Neural progenitor cell (in vitro differentiated cells): Measurements from ENCODE around the gene GNG7.

Experiments
- EZH2 ChIP-seq: fragments of 200-600 bp; sonication (generic); IDR thresholded peaks from 2 replicates; pipeline ENCODE4 v1.6.1; 2017; ENCODE audit warnings: antibody characterized with exemption, mild to moderate bottlenecking, moderate library complexity
- EZH2phosphoT487 ChIP-seq: fragments of 200-600 bp; sonication (generic); IDR thresholded peaks from 2 replicates; pipeline ENCODE4 v1.6.1; 2017; ENCODE audit warnings: antibody characterized with exemption
- TF ChIP-seq, protein P1 (sequence below): fragments of 200-600 bp; sonication (generic); IDR thresholded peaks from 2 replicates; pipeline ENCODE4 v1.5.1; 2017; ENCODE audit warnings: antibody characterized with exemption, mild to moderate bottlenecking

DNA sequence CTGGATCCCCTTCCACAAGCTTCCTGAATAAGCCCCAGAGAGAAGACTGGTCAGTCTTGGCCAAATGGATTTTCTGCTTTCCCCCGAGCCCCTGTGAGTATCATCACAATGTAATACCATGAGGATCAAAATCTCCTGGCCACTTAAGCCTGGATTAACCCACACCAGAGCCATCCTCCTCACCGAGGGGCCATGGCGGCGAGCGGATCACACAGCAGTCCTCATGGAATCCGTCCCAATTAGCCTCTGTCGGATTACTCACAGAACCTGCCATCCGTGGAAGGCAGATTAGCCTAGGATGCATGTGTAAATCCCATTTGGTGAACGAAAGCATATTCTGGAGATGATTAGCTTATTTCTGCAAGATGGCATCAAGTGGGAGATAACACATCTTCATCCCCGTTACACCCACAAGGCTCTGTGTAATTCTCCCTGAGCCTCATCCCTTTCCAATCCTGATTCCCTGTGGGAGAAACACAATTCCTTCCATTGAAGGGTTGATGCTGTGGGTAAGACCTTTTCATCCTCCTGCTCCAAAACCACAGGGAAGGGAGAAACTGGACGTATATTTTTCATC is 42.5 kb downstream of the GNG7 start:
- TF ChIP-seq EZH2phosphoT487 = no peak
- TF ChIP-seq, protein P1, sequence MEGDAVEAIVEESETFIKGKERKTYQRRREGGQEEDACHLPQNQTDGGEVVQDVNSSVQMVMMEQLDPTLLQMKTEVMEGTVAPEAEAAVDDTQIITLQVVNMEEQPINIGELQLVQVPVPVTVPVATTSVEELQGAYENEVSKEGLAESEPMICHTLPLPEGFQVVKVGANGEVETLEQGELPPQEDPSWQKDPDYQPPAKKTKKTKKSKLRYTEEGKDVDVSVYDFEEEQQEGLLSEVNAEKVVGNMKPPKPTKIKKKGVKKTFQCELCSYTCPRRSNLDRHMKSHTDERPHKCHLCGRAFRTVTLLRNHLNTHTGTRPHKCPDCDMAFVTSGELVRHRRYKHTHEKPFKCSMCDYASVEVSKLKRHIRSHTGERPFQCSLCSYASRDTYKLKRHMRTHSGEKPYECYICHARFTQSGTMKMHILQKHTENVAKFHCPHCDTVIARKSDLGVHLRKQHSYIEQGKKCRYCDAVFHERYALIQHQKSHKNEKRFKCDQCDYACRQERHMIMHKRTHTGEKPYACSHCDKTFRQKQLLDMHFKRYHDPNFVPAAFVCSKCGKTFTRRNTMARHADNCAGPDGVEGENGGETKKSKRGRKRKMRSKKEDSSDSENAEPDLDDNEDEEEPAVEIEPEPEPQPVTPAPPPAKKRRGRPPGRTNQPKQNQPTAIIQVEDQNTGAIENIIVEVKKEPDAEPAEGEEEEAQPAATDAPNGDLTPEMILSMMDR = no peak
- TF ChIP-seq EZH2 = no peak
